HG02610 (cell line): ENCODE data around the gene CFAP58.
"Not testable (repeated sequence)": the region's sequence is repeated elsewhere in the genome, so short reads cannot be mapped to it uniquely, and the experiment has no call there.

Source experiments
- ATAC-seq: cut with Tn5 transposase; IDR thresholded peaks from one replicate; pipeline ENCODE4 v1.9.1; 2021; ENCODE audit warnings: mild to moderate bottlenecking, moderate library complexity; ENCODE audit not compliant: unreplicated experiment

CFAP58 gene

GRCh38 chr10:104429846-104430245, 76.2 kb downstream of the CFAP58 start:
- ATAC-seq = no peak

GRCh38 chr10:104430360-104430759, 76.7 kb downstream of the CFAP58 start:
- ATAC-seq = no peak

GRCh38 chr10:104433669-104434068, 80.0 kb downstream of the CFAP58 start:
- ATAC-seq = no peak

GRCh38 chr10:104434601-104435000, 81.0 kb downstream of the CFAP58 start:
- no peak for ATAC-seq

- no peak for ATAC-seq
Observed at GRCh38 chr10:104435822-104436221, 82.2 kb downstream of the CFAP58 start.

- no peak for ATAC-seq
Observed at GRCh38 chr10:104437226-104437625, 83.6 kb downstream of the CFAP58 start.

- no peak for ATAC-seq
Observed at GRCh38 chr10:104440221-104440620, 86.6 kb downstream of the CFAP58 start.

GRCh38 chr10:104441329-104442000, 87.8 kb downstream of the CFAP58 start:
- ATAC-seq = no peak

GRCh38 chr10:104445359-104445758, 91.7 kb downstream of the CFAP58 start:
- no peak for ATAC-seq

- ATAC-seq = no peak
Observed at GRCh38 chr10:104446151-104446550, 92.5 kb downstream of the CFAP58 start.

GRCh38 chr10:104447331-104447730, 93.7 kb downstream of the CFAP58 start:
- ATAC-seq = no peak

GRCh38 chr10:104447906-104448305, 94.3 kb downstream of the CFAP58 start:
- ATAC-seq = no peak

- no peak for ATAC-seq
Observed at GRCh38 chr10:104449391-104449790, 95.8 kb downstream of the CFAP58 start.

GRCh38 chr10:104450490-104450889, 96.9 kb downstream of the CFAP58 start:
- no peak for ATAC-seq

- no peak for ATAC-seq
Observed at GRCh38 chr10:104450954-104451353, 97.3 kb downstream of the CFAP58 start.

GRCh38 chr10:104452977-104453376, 99.3 kb downstream of the CFAP58 start:
- ATAC-seq = no peak

- peak; percentile 83 for ATAC-seq
Observed at GRCh38 chr10:104456802-104457542, 103.3 kb downstream of the CFAP58 start.

GRCh38 chr10:104457543-104457828, 103.9 kb downstream of the CFAP58 start:
- no peak for ATAC-seq

GRCh38 chr10:104465575-104465974, 111.9 kb downstream of the CFAP58 start:
- not testable (repeated sequence) for ATAC-seq

GRCh38 chr10:104468818-104469217, 115.2 kb downstream of the CFAP58 start:
- ATAC-seq = not testable (repeated sequence)

- ATAC-seq = no peak
Observed at GRCh38 chr10:104472505-104472904, 118.9 kb downstream of the CFAP58 start.

GRCh38 chr10:104472957-104473745, 119.5 kb downstream of the CFAP58 start:
- no peak for ATAC-seq
